Omental fat pad (tissue), 4 donors: ENCODE measurements around the gene BFSP2. TPM values are rescaled to one million over a fixed set of nuclear protein-coding genes. Genes with fewer than 3 reads are reported as not detected.

Experiments used
- ATAC-seq: fragments of 150-250 bp; one replicate; pipeline ENCODE4 v1.9.1; 2016; ENCODE audit warnings: mild to moderate bottlenecking, moderate library complexity; ENCODE audit not compliant: low FRiP score
- DNase-seq: peaks from one replicate; pipeline ENCODE4 v3.0.0-alpha.2; 2019; ENCODE audit warnings: low spot score
- CTCF ChIP-seq, 3 donors: fragments of 450-650 bp; IDR thresholded peaks; one replicate each; pipeline ENCODE4 v1.5.1; 2016 to 2017; ENCODE audit warnings: antibody characterized with exemption in 3 of 3, mild to moderate bottlenecking in 3 of 3, moderate library complexity in 2 of 3
- total RNA-seq, 4 donors: library from RNA; depleted of rRNA; stranded (reverse); fragments of >200 nt; gene quantifications; one replicate each; pipeline ENCODE4 v1.1.0, GENCODE V29; 2016

Gene BFSP2
- total RNA-seq, 4 donors from 2014 or later = not detected

- no peak for TF ChIP-seq CTCF (IDR thresholded peaks at IDR 0.05)
- DNase-seq = no peak
- no peak for ATAC-seq
Observed at GRCh38 chr3:133401374-133402135, 1.7 kb downstream of the BFSP2 start.

GRCh38 chr3:133404920-133405319 lies 5.1 kb downstream of the BFSP2 start:
- TF ChIP-seq CTCF (IDR thresholded peaks at IDR 0.05) = no peak
- DNase-seq (no peak), ATAC-seq (no peak)

- DNase-seq (no peak), ATAC-seq (no peak)
- TF ChIP-seq CTCF (IDR thresholded peaks at IDR 0.05) = no peak
Observed at GRCh38 chr3:133408366-133408765, 8.5 kb downstream of the BFSP2 start.

- no peak for ATAC-seq
Observed at GRCh38 chr3:133408961-133409360, 9.1 kb downstream of the BFSP2 start.

GRCh38 chr3:133410191-133410892 lies 10.5 kb downstream of the BFSP2 start:
- ATAC-seq (no peak), DNase-seq (no peak)
- TF ChIP-seq CTCF (IDR thresholded peaks at IDR 0.05) = no peak

More at GRCh38 chr3:133408961-133409360, 9.1 kb downstream of the BFSP2 start:
- no peak for DNase-seq
- no peak for TF ChIP-seq CTCF (IDR thresholded peaks at IDR 0.05)

- TF ChIP-seq CTCF (IDR thresholded peaks at IDR 0.05) = no peak
- ATAC-seq (no peak), DNase-seq (no peak)
Observed at GRCh38 chr3:133412183-133413132, 12.6 kb downstream of the BFSP2 start.
